ENCODE measurements around the gene RNF13.

DNA sequence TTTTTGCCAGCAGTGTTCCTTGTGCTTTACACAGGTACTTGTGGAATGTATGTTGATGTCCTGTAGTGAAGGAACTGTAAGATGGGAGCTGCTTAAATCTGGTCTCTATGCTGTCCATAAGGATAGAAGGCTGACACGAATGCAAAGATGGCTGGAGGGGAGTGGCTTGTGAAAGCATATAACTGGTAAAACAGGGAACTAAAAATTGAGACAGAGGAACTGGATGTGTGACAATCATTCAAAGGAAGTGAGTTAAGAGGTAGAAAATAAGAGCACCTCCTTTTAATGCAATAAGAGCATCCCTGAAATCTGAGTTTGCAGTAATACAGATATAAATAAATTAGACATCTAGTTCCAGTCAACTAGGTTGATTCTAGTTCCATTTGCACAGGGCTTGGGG lies 35.2 kb downstream of the RNF13 start:
- TF ChIP-seq, protein P1, sequence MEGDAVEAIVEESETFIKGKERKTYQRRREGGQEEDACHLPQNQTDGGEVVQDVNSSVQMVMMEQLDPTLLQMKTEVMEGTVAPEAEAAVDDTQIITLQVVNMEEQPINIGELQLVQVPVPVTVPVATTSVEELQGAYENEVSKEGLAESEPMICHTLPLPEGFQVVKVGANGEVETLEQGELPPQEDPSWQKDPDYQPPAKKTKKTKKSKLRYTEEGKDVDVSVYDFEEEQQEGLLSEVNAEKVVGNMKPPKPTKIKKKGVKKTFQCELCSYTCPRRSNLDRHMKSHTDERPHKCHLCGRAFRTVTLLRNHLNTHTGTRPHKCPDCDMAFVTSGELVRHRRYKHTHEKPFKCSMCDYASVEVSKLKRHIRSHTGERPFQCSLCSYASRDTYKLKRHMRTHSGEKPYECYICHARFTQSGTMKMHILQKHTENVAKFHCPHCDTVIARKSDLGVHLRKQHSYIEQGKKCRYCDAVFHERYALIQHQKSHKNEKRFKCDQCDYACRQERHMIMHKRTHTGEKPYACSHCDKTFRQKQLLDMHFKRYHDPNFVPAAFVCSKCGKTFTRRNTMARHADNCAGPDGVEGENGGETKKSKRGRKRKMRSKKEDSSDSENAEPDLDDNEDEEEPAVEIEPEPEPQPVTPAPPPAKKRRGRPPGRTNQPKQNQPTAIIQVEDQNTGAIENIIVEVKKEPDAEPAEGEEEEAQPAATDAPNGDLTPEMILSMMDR (conservative IDR thresholded peaks at IDR 0.05 in 1 of 2, IDR thresholded peaks at IDR 0.05 in 1 of 2; ENCODE audit: low read depth in 1 of 2, low read length in 2 of 2), result no peak
- no peak for TF ChIP-seq EZH2 (IDR thresholded peaks at IDR 0.05; ENCODE audit: low read length, missing control alignments)

Measured in fibroblast of lung (primary cell).